ENCODE data around the gene KHDRBS1.

DNA sequence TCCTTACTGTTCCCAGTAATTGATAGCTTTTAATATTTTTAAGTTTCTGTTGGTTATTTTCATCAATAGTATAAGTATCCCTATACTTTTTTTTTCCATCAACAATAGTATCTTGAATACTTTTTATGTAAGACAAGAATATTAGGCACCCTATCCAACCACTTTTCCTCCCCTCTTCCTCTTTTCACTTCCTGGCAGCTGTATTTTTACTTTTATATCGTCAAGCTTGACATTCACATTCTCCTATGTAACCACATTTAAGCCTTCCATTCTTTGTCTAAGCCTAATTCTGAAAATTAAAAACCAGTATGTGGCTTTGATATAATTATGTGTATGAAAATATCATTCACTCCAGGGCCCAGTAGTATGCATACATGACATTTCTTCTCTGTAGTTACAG lies 68.4 kb downstream of the KHDRBS1 start:
- TF ChIP-seq, protein P1, sequence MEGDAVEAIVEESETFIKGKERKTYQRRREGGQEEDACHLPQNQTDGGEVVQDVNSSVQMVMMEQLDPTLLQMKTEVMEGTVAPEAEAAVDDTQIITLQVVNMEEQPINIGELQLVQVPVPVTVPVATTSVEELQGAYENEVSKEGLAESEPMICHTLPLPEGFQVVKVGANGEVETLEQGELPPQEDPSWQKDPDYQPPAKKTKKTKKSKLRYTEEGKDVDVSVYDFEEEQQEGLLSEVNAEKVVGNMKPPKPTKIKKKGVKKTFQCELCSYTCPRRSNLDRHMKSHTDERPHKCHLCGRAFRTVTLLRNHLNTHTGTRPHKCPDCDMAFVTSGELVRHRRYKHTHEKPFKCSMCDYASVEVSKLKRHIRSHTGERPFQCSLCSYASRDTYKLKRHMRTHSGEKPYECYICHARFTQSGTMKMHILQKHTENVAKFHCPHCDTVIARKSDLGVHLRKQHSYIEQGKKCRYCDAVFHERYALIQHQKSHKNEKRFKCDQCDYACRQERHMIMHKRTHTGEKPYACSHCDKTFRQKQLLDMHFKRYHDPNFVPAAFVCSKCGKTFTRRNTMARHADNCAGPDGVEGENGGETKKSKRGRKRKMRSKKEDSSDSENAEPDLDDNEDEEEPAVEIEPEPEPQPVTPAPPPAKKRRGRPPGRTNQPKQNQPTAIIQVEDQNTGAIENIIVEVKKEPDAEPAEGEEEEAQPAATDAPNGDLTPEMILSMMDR (IDR thresholded peaks at IDR 0.05; ENCODE audit: low read length) = no peak
- no peak for TF ChIP-seq EZH2 (optimal IDR thresholded peaks at IDR 0.05; ENCODE audit: low read depth, low read length)

Measured in MM.1S (cell line).